GM23338 (cell line): Measurements from ENCODE around the gene MRPS12. TPM values are rescaled to one million over a fixed set of nuclear protein-coding genes. Genes with fewer than 3 reads are reported as not detected.

ENCODE experiments used
- ATAC-seq: fragments of 200-7000 bp; cut with Tn5 transposase; 3 replicates; pipeline ENCODE4 v1.9.1; 2020
- DNase-seq: peaks from one replicate; pipeline ENCODE4 v3.0.0-alpha.2; 2015; ENCODE audit warnings: low spot score
- H2AFZ ChIP-seq: fragments of 200-600 bp; sonication (generic); 2 replicates; pipeline ENCODE4 v1.8.0; 2016; ENCODE audit warnings: antibody characterized with exemption, mild to moderate bottlenecking, moderate library complexity
- H3F3A ChIP-seq: fragments of 200-600 bp; sonication (generic); replicated peaks from 2 replicates; pipeline ENCODE4 v1.8.0; 2017; ENCODE audit warnings: antibody characterized with exemption, mixed run types, low read depth
- H3K27ac ChIP-seq: fragments of 200-600 bp; sonication (generic); 2 replicates; pipeline ENCODE4 v1.6.1; 2016; ENCODE audit warnings: low read depth
- H3K27me3 ChIP-seq: fragments of 200-600 bp; sonication (generic); 2 replicates; pipeline ENCODE4 v1.8.0; 2016; ENCODE audit warnings: mild to moderate bottlenecking, mixed run types, moderate library complexity; ENCODE audit not compliant: insufficient read depth
- H3K36me3 ChIP-seq: fragments of 200-600 bp; sonication (generic); 2 replicates; pipeline ENCODE4 v1.8.0; 2016; ENCODE audit warnings: mild to moderate bottlenecking; ENCODE audit not compliant: insufficient read depth
- H3K4me1 ChIP-seq: fragments of 200-600 bp; sonication (generic); 2 replicates; pipeline ENCODE4 v1.8.0; 2016; ENCODE audit warnings: mild to moderate bottlenecking, moderate library complexity; ENCODE audit not compliant: insufficient read depth
- H3K4me2 ChIP-seq: fragments of 200-600 bp; sonication (generic); 2 replicates; pipeline ENCODE4 v1.7.1; 2017; ENCODE audit warnings: mixed run types
- H3K4me3 ChIP-seq: fragments of 200-600 bp; sonication (generic); 2 replicates; pipeline ENCODE4 v1.6.1; 2016; ENCODE audit warnings: mixed run types
- H3K79me2 ChIP-seq: fragments of 200-600 bp; sonication (generic); replicated peaks from 2 replicates; pipeline ENCODE4 v1.8.0; 2017; ENCODE audit warnings: mild to moderate bottlenecking; ENCODE audit not compliant: insufficient read depth
- H3K9me2 ChIP-seq: fragments of 200-600 bp; sonication (generic); 2 replicates; pipeline ENCODE4 v1.8.0; 2017; ENCODE audit not compliant: insufficient read depth
- H4K20me1 ChIP-seq: fragments of 200-600 bp; sonication (generic); replicated peaks from 2 replicates; pipeline ENCODE4 v1.8.0; 2017; ENCODE audit warnings: mild to moderate bottlenecking; ENCODE audit not compliant: insufficient read depth
- H3K27ac Mint-ChIP-seq: 2 replicates; pipeline ENCODE4 v1.8.0; 2020; ENCODE audit warnings: inconsistent platforms, mild to moderate bottlenecking, moderate library complexity, mixed read lengths
- H3K27me3 Mint-ChIP-seq: 3 replicates; pipeline ENCODE4 v1.8.0; 2022; ENCODE audit warnings: low read depth, mild to moderate bottlenecking, moderate library complexity, mixed read lengths, inconsistent platforms; ENCODE audit not compliant: insufficient read depth, poor library complexity
- H3K36me3 Mint-ChIP-seq: 3 replicates; pipeline ENCODE4 v1.8.0; 2021; ENCODE audit warnings: low read depth, mild to moderate bottlenecking, inconsistent platforms, moderate library complexity, mixed read lengths
- H3K4me1 Mint-ChIP-seq: 3 replicates; pipeline ENCODE4 v1.8.0; 2020; ENCODE audit warnings: mild to moderate bottlenecking, inconsistent platforms, mixed read lengths
- H3K4me3 Mint-ChIP-seq: 3 replicates; pipeline ENCODE4 v1.8.0; 2021; ENCODE audit warnings: moderate library complexity, mild to moderate bottlenecking, inconsistent platforms, mixed read lengths
- H3K9me3 Mint-ChIP-seq: 3 replicates; pipeline ENCODE4 v1.8.0; 2020; ENCODE audit warnings: moderate library complexity, mild to moderate bottlenecking, inconsistent platforms, mixed read lengths
- CREB1 ChIP-seq: fragments of 250-450 bp; sonication (Bioruptor Pico); IDR thresholded peaks from 2 replicates; pipeline ENCODE4 v1.5.0; 2020; ENCODE audit warnings: low read depth, mild to moderate bottlenecking, moderate library complexity
- JUNB ChIP-seq: IDR thresholded peaks from one replicate; pipeline ENCODE4 v1.6.1; 2016; ENCODE audit warnings: antibody characterized with exemption; ENCODE audit not compliant: unreplicated experiment
- ZNF114 ChIP-seq: fragments of 250-450 bp; sonication (Bioruptor Pico); IDR thresholded peaks from 2 replicates; pipeline ENCODE4 v1.5.0; 2020; ENCODE audit warnings: mild to moderate bottlenecking, moderate library complexity
- polyA plus RNA-seq: library from polyadenylated mRNA; unstranded; fragments of >200 nt; fragmentation: Nextera tagmentation; extraction: Ambion mirVana; gene quantifications from 2 replicates; pipeline ENCODE4 v1.2.1, GENCODE V29; 2016
- total RNA-seq: library from RNA; depleted of rRNA; stranded (reverse); fragments of >200 nt; shearing (Covaris generic); gene quantifications from 2 replicates; pipeline ENCODE4 v1.2.3, GENCODE V29; 2014
- TF ChIP-seq, protein P1 (sequence below): fragments of 250-450 bp; sonication (Bioruptor Pico); IDR thresholded peaks from 2 replicates; pipeline ENCODE4 v1.5.0; 2020; ENCODE audit warnings: mild to moderate bottlenecking, moderate library complexity
- TF ChIP-seq, protein P2 (sequence below), 2 experiments: fragments of 200-600 bp in 1 of 2; sonication (generic) in 1 of 2; conservative IDR thresholded peaks; 2 replicates each; pipeline versions ENCODE4 v1.5.1 to v1.6.1; 2016 to 2017; ENCODE audit warnings: antibody characterized with exemption in 2 of 2, low read depth in 2 of 2, mild to moderate bottlenecking in 2 of 2, moderate library complexity in 1 of 2
- TF ChIP-seq, protein P3 (sequence below): IDR thresholded peaks from one replicate; pipeline ENCODE4 v1.6.1; 2018; ENCODE audit warnings: antibody characterized with exemption; ENCODE audit not compliant: unreplicated experiment

Gene MRPS12
- total and polyA plus RNA-seq, 2 experiments from 2014 or later, result 74.1 to 86.3 TPM

DNA sequence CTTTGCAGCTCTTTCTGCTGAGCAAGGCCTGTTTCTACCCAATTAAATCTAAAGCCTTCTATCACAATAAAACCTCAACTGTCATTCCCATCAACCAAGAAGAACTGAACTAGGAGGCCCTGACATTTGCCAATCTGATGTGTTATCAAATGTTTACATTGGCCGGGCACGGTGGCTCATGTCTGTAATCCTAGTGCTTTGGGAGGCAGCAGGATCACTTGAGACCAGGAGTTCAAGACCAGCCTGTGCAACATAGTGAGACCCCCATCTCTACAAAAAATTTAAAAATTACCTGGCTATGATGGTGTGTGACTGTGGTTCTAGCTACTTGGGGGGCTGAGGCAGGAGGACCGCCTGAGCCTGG lies 47.6 kb downstream of the MRPS12 start (continued):
- TF ChIP-seq, protein P1, sequence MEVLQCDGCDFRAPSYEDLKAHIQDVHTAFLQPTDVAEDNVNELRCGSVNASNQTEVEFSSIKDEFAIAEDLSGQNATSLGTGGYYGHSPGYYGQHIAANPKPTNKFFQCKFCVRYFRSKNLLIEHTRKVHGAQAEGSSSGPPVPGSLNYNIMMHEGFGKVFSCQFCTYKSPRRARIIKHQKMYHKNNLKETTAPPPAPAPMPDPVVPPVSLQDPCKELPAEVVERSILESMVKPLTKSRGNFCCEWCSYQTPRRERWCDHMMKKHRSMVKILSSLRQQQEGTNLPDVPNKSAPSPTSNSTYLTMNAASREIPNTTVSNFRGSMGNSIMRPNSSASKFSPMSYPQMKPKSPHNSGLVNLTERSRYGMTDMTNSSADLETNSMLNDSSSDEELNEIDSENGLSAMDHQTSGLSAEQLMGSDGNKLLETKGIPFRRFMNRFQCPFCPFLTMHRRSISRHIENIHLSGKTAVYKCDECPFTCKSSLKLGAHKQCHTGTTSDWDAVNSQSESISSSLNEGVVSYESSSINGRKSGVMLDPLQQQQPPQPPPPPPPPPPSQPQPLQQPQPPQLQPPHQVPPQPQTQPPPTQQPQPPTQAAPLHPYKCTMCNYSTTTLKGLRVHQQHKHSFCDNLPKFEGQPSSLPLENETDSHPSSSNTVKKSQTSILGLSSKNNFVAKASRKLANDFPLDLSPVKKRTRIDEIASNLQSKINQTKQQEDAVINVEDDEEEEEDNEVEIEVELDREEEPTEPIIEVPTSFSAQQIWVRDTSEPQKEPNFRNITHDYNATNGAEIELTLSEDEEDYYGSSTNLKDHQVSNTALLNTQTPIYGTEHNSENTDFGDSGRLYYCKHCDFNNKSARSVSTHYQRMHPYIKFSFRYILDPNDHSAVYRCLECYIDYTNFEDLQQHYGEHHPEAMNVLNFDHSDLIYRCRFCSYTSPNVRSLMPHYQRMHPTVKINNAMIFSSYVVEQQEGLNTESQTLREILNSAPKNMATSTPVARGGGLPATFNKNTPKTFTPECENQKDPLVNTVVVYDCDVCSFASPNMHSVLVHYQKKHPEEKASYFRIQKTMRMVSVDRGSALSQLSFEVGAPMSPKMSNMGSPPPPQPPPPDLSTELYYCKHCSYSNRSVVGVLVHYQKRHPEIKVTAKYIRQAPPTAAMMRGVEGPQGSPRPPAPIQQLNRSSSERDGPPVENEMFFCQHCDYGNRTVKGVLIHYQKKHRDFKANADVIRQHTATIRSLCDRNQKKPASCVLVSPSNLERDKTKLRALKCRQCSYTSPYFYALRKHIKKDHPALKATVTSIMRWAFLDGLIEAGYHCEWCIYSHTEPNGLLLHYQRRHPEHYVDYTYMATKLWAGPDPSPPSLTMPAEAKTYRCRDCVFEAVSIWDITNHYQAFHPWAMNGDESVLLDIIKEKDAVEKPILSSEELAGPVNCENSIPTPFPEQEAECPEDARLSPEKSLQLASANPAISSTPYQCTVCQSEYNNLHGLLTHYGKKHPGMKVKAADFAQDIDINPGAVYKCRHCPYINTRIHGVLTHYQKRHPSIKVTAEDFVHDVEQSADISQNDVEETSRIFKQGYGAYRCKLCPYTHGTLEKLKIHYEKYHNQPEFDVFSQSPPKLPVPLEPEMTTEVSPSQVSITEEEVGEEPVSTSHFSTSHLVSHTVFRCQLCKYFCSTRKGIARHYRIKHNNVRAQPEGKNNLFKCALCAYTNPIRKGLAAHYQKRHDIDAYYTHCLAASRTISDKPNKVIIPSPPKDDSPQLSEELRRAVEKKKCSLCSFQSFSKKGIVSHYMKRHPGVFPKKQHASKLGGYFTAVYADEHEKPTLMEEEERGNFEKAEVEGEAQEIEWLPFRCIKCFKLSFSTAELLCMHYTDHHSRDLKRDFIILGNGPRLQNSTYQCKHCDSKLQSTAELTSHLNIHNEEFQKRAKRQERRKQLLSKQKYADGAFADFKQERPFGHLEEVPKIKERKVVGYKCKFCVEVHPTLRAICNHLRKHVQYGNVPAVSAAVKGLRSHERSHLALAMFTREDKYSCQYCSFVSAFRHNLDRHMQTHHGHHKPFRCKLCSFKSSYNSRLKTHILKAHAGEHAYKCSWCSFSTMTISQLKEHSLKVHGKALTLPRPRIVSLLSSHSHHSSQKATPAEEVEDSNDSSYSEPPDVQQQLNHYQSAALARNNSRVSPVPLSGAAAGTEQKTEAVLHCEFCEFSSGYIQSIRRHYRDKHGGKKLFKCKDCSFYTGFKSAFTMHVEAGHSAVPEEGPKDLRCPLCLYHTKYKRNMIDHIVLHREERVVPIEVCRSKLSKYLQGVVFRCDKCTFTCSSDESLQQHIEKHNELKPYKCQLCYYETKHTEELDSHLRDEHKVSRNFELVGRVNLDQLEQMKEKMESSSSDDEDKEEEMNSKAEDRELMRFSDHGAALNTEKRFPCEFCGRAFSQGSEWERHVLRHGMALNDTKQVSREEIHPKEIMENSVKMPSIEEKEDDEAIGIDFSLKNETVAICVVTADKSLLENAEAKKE (CRISPR knock-in tag), result no peak

DNA sequence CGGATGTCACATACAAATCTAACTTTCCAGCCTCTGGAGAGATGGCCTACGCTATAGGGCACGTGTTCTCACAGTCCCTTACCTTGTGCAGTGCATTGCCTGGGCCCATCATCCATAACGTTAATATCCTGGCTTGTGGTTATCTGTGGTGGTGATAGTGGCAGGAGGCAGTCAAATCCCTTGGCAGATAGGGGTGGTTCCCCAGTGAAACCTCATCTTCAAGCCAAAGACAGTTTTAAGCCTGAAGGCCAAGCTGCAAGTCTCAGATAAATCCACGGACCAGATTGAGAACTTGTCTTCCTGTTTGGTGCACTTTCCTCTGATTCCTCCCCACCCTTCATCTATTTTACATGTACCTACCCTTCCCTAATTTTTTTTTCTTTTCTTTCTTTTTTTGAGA lies 49.1 kb downstream of the MRPS12 start:
- H3K9me2 ChIP-seq, result no peaks in the 10 kb centered on the region; the same call in 1 of the 2 replicates
- Mint-ChIP-seq H3K9me3 (peaks cover 30% of the 10 kb centered on the region), H3K27me3 (peaks cover 11% of the 10 kb centered on the region), H3K4me3 (no peak overlapping the region), H3K4me1 (peaks cover 6% of the 10 kb centered on the region), H3K27ac (no peak overlapping the region), H3K36me3 (peaks cover 14% of the 10 kb centered on the region)
- H2AFZ ChIP-seq, result no peak overlapping the region
- H3K79me2 ChIP-seq, result no peaks in the 10 kb centered on the region; the same call in 1 of the 2 replicates
- no peaks in the 10 kb centered on the region for H3K36me3 ChIP-seq
- 0 out of 2 replicates have a peak, but pooled peaks cover 5% of the 10 kb centered on the region for H3F3A ChIP-seq
- peaks cover 3% of the 10 kb centered on the region; the same call in 1 of the 2 replicates for H3K4me1 ChIP-seq
- DNase-seq (no peak), ATAC-seq (no peak)
- no peaks in the 10 kb centered on the region for H4K20me1 ChIP-seq
- H3K27me3 ChIP-seq, result no peaks in the 10 kb centered on the region
- H3K4me2 ChIP-seq, result no peak overlapping the region
- no peak overlapping the region for H3K27ac ChIP-seq
- H3K4me3 ChIP-seq, result no peak overlapping the region
- TF ChIP-seq ZNF114 (no peak), JUNB (no peak), CREB1 (CRISPR knock-in tag) (no peak)
- TF ChIP-seq, protein P2, sequence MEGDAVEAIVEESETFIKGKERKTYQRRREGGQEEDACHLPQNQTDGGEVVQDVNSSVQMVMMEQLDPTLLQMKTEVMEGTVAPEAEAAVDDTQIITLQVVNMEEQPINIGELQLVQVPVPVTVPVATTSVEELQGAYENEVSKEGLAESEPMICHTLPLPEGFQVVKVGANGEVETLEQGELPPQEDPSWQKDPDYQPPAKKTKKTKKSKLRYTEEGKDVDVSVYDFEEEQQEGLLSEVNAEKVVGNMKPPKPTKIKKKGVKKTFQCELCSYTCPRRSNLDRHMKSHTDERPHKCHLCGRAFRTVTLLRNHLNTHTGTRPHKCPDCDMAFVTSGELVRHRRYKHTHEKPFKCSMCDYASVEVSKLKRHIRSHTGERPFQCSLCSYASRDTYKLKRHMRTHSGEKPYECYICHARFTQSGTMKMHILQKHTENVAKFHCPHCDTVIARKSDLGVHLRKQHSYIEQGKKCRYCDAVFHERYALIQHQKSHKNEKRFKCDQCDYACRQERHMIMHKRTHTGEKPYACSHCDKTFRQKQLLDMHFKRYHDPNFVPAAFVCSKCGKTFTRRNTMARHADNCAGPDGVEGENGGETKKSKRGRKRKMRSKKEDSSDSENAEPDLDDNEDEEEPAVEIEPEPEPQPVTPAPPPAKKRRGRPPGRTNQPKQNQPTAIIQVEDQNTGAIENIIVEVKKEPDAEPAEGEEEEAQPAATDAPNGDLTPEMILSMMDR (conservative IDR thresholded peaks at IDR 0.05; ENCODE audit: low read depth in 2 of 2), result no peak
- TF ChIP-seq, protein P3, sequence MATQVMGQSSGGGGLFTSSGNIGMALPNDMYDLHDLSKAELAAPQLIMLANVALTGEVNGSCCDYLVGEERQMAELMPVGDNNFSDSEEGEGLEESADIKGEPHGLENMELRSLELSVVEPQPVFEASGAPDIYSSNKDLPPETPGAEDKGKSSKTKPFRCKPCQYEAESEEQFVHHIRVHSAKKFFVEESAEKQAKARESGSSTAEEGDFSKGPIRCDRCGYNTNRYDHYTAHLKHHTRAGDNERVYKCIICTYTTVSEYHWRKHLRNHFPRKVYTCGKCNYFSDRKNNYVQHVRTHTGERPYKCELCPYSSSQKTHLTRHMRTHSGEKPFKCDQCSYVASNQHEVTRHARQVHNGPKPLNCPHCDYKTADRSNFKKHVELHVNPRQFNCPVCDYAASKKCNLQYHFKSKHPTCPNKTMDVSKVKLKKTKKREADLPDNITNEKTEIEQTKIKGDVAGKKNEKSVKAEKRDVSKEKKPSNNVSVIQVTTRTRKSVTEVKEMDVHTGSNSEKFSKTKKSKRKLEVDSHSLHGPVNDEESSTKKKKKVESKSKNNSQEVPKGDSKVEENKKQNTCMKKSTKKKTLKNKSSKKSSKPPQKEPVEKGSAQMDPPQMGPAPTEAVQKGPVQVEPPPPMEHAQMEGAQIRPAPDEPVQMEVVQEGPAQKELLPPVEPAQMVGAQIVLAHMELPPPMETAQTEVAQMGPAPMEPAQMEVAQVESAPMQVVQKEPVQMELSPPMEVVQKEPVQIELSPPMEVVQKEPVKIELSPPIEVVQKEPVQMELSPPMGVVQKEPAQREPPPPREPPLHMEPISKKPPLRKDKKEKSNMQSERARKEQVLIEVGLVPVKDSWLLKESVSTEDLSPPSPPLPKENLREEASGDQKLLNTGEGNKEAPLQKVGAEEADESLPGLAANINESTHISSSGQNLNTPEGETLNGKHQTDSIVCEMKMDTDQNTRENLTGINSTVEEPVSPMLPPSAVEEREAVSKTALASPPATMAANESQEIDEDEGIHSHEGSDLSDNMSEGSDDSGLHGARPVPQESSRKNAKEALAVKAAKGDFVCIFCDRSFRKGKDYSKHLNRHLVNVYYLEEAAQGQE, result no peak
